WTC11 (cell line): ENCODE measurements around the gene GGA3. TPM values are rescaled to one million over a fixed set of nuclear protein-coding genes. Genes with fewer than 3 reads are reported as not detected.

ENCODE experiments used
- ATAC-seq: fragments of 200-7000 bp; cut with Tn5 transposase; 2 replicates; pipeline ENCODE4 v1.10.0; 2021; ENCODE audit warnings: mild to moderate bottlenecking, moderate library complexity
- CTCF ChIA-PET: fragments of 300-600 bp; sonication (Branson Sonifier 250); formaldehyde crosslinking; loops from one replicate; lab custom pipeline; 2021; ENCODE audit warnings: antibody characterized with exemption; lab: Charles Lee
- POLR2A ChIA-PET: fragments of 350-600 bp; sonication (Branson Sonifier 250); formaldehyde crosslinking; loops from one replicate; lab custom pipeline; 2021; ENCODE audit warnings: antibody characterized with exemption; lab: Charles Lee
- DNase-seq: peaks from one replicate; pipeline ENCODE4 v3.0.0; 2021; ENCODE audit warnings: low spot score
- H3K27ac Mint-ChIP-seq: 2 replicates; pipeline ENCODE4 v1.8.0; 2021; ENCODE audit warnings: mixed read lengths
- H3K27me3 Mint-ChIP-seq: 2 replicates; pipeline ENCODE4 v1.8.0; 2021; ENCODE audit warnings: low read depth, mild to moderate bottlenecking, moderate library complexity, mixed read lengths
- H3K36me3 Mint-ChIP-seq: 2 replicates; pipeline ENCODE4 v1.8.0; 2021; ENCODE audit warnings: mixed read lengths
- H3K4me1 Mint-ChIP-seq: 2 replicates; pipeline ENCODE4 v1.8.0; 2022; ENCODE audit warnings: mixed read lengths
- H3K4me3 Mint-ChIP-seq: 2 replicates; pipeline ENCODE4 v1.8.0; 2021; ENCODE audit warnings: mild to moderate bottlenecking, moderate library complexity, mixed read lengths
- H3K9me3 Mint-ChIP-seq: 2 replicates; pipeline ENCODE4 v1.8.0; 2021; ENCODE audit warnings: mixed read lengths
- E2F5 ChIP-seq: sonication (generic); formaldehyde crosslinking; IDR thresholded peaks from 2 replicates; pipeline ENCODE4 v1.8.1; 2022; ENCODE audit warnings: mild to moderate bottlenecking, moderate library complexity, missing genetic modification reagents
- ELF4 ChIP-seq: sonication (generic); formaldehyde crosslinking; IDR thresholded peaks from 2 replicates; pipeline ENCODE4 v1.8.1; 2022; ENCODE audit warnings: low read depth, mild to moderate bottlenecking, moderate library complexity, missing genetic modification reagents
- ETV6 ChIP-seq: sonication (generic); formaldehyde crosslinking; IDR thresholded peaks from 2 replicates; pipeline ENCODE4 v1.8.1; 2022; ENCODE audit warnings: mild to moderate bottlenecking, missing genetic modification reagents
- GABPB1 ChIP-seq: sonication (generic); formaldehyde crosslinking; IDR thresholded peaks from 2 replicates; pipeline ENCODE4 v1.8.1; 2023; ENCODE audit warnings: mild to moderate bottlenecking, missing genetic modification reagents
- JUN ChIP-seq: sonication (generic); formaldehyde crosslinking; IDR thresholded peaks from 2 replicates; pipeline ENCODE4 v1.8.0; 2023; ENCODE audit warnings: mild to moderate bottlenecking, missing genetic modification reagents
- KAT7 ChIP-seq: sonication (generic); formaldehyde crosslinking; IDR thresholded peaks from 2 replicates; pipeline ENCODE4 v1.8.1; 2023; ENCODE audit warnings: missing genetic modification reagents, mild to moderate bottlenecking, borderline replicate concordance
- NFATC4 ChIP-seq: fragments of 250-450 bp; sonication (Bioruptor Pico); IDR thresholded peaks from 2 replicates; pipeline ENCODE4 v1.9.0; 2021; ENCODE audit warnings: mild to moderate bottlenecking
- OVOL2 ChIP-seq: fragments of 250-450 bp; sonication (Bioruptor Pico); IDR thresholded peaks from 2 replicates; pipeline ENCODE4 v1.9.0; 2021; ENCODE audit warnings: mild to moderate bottlenecking, borderline replicate concordance
- TEAD1 ChIP-seq: sonication (generic); formaldehyde crosslinking; IDR thresholded peaks from 2 replicates; pipeline ENCODE4 v1.8.0; 2022; ENCODE audit warnings: mild to moderate bottlenecking, missing genetic modification reagents
- ZBTB43 ChIP-seq: sonication (generic); formaldehyde crosslinking; IDR thresholded peaks from 2 replicates; pipeline ENCODE4 v1.8.1; 2023; ENCODE audit warnings: mild to moderate bottlenecking, missing genetic modification reagents
- total RNA-seq: library from RNA; stranded (reverse); gene quantifications from 3 replicates; pipeline ENCODE4 v1.2.3, GENCODE V29; 2021
- TF ChIP-seq, protein P1 (sequence below): sonication (generic); formaldehyde crosslinking; IDR thresholded peaks from 2 replicates; pipeline ENCODE4 v1.8.0; 2022; ENCODE audit warnings: mild to moderate bottlenecking, missing genetic modification reagents
- TF ChIP-seq, protein P2 (sequence below): fragments of 200-600 bp; IDR thresholded peaks from 2 replicates; pipeline ENCODE4 v1.8.0; 2022; ENCODE audit warnings: antibody characterized with exemption
- TF ChIP-seq, protein P3 (sequence below): sonication (generic); formaldehyde crosslinking; IDR thresholded peaks from 2 replicates; pipeline ENCODE4 v1.8.1; 2022; ENCODE audit warnings: mild to moderate bottlenecking, missing genetic modification reagents, moderate library complexity, borderline replicate concordance
- TF ChIP-seq, protein P4 (sequence below): sonication (generic); formaldehyde crosslinking; IDR thresholded peaks from 2 replicates; pipeline ENCODE4 v1.8.0; 2023; ENCODE audit warnings: missing genetic modification reagents

GGA3 gene
- total RNA-seq, 1 experiment from 2014 or later = 66.9 TPM

GRCh38 chr17:75261336-75262111 is at the start of gene GGA3, which contains the start of gene MRPS7 (continued):
- TF ChIP-seq, protein P1, sequence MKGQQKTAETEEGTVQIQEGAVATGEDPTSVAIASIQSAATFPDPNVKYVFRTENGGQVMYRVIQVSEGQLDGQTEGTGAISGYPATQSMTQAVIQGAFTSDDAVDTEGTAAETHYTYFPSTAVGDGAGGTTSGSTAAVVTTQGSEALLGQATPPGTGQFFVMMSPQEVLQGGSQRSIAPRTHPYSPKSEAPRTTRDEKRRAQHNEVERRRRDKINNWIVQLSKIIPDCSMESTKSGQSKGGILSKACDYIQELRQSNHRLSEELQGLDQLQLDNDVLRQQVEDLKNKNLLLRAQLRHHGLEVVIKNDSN (CRISPR knock-in tag) = peak; percentile 73; the same call in 1 of the 2 replicates
- TF ChIP-seq, protein P2, sequence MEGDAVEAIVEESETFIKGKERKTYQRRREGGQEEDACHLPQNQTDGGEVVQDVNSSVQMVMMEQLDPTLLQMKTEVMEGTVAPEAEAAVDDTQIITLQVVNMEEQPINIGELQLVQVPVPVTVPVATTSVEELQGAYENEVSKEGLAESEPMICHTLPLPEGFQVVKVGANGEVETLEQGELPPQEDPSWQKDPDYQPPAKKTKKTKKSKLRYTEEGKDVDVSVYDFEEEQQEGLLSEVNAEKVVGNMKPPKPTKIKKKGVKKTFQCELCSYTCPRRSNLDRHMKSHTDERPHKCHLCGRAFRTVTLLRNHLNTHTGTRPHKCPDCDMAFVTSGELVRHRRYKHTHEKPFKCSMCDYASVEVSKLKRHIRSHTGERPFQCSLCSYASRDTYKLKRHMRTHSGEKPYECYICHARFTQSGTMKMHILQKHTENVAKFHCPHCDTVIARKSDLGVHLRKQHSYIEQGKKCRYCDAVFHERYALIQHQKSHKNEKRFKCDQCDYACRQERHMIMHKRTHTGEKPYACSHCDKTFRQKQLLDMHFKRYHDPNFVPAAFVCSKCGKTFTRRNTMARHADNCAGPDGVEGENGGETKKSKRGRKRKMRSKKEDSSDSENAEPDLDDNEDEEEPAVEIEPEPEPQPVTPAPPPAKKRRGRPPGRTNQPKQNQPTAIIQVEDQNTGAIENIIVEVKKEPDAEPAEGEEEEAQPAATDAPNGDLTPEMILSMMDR = no peak
- TF ChIP-seq JUN (CRISPR knock-in tag) (peak; percentile 80), TEAD1 (CRISPR knock-in tag) (peak; percentile 69; the same call in 1 of the 2 replicates), ELF4 (CRISPR knock-in tag) (peak; percentile 69; the same call in 1 of the 2 replicates), ETV6 (CRISPR knock-in tag) (0 out of 2 replicates have a peak, but pooled peaks have one; percentile 5), OVOL2 (CRISPR knock-in tag) (no peak), ZBTB43 (CRISPR knock-in tag) (no peak; the same call in 1 of the 2 replicates), KAT7 (peak; percentile 10; the same call in 1 of the 2 replicates), NFATC4 (no peak)
- TF ChIP-seq, protein P3, sequence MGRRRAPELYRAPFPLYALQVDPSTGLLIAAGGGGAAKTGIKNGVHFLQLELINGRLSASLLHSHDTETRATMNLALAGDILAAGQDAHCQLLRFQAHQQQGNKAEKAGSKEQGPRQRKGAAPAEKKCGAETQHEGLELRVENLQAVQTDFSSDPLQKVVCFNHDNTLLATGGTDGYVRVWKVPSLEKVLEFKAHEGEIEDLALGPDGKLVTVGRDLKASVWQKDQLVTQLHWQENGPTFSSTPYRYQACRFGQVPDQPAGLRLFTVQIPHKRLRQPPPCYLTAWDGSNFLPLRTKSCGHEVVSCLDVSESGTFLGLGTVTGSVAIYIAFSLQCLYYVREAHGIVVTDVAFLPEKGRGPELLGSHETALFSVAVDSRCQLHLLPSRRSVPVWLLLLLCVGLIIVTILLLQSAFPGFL (CRISPR knock-in tag) = no peak
- TF ChIP-seq, protein P4, sequence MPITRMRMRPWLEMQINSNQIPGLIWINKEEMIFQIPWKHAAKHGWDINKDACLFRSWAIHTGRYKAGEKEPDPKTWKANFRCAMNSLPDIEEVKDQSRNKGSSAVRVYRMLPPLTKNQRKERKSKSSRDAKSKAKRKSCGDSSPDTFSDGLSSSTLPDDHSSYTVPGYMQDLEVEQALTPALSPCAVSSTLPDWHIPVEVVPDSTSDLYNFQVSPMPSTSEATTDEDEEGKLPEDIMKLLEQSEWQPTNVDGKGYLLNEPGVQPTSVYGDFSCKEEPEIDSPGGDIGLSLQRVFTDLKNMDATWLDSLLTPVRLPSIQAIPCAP = no peak

- H3K9me3 Mint-ChIP-seq = no peaks in the 10 kb centered on the region
- ATAC-seq = peak; percentile 60
- no peak for TF ChIP-seq E2F5 (CRISPR knock-in tag)
- peak; percentile 60; the same call in 1 of the 2 replicates for TF ChIP-seq GABPB1 (CRISPR knock-in tag)
- TF ChIP-seq, all 79 proteins: peak for 1
- H3K27ac Mint-ChIP-seq = peak overlapping the region; percentile 70; the same call in 1 of the 2 replicates
- ChIA-PET CTCF (interaction anchor here (0.8 to 1.2 kb wide), 3 partner anchors 14 to 38 kb away, joined by 3 to 4 read pairs (median 4); partner anchors contain the start of genes MIF4GD and SLC25A19), POLR2A (interaction anchor here (0.6 to 1.2 kb wide), 4 partner anchors 11 to 97 kb away, joined by 3 to 8 read pairs (median 4); partner anchors contain the start of genes GRB2 and SLC25A19)
- H3K4me1 Mint-ChIP-seq = 0 out of 2 replicates have a peak, but pooled peaks cover 5% of the 10 kb centered on the region
- no peaks in the 10 kb centered on the region for H3K27me3 Mint-ChIP-seq
- no peak overlapping the region for H3K4me3 Mint-ChIP-seq
- no peaks in the 10 kb centered on the region for H3K36me3 Mint-ChIP-seq
- no peak for DNase-seq
Measured at GRCh38 chr17:75308732-75309629, 47.6 kb upstream of the GGA3 start.
